ENCODE results near the gene RHO.

RHO gene

DNA sequence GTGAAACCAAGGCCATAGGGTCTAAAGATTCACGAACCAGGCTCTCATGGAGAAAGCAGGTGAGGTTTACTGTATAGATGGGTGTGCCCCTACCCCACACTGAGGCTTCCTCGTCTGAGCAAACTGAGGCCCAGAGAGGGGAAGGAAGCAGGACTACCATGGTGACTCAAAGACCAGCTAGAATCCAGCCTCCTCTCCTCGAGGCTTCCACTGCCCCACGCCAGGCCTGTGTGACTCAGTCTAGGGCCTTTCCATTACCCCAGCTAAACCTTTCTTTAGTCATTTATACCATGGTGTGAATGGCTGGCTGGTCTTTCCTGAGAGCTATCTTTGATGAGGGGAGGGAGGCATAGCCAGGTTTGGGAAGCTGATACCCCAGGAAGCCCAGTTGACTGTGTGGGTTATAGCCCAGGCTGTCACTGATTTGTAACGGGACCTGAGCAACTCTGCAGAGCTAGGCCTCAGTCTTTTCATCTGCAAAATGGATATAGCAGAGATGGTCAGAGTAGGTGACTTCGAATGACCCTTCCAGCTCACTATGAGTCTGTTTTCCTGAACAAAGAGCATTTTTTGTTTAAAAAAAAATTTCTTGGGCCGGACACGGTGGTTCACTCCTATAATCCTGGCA lies 3.0 kb upstream of the RHO start:
- Histone ChIP-seq H3K27ac (no peak overlapping the region), H3K9ac (ENCODE audit: insufficient read length) (no peak overlapping the region), H3K4me3 (no peak overlapping the region), H3K36me3 (ENCODE audit: insufficient read depth, low read length) (no peaks in the 10 kb centered on the region), H3K9me3 (ENCODE audit: low read depth, low read length) (no peaks in the 10 kb centered on the region)
- DNase-seq (ENCODE audit: low read depth, low spot score), result no peak
- TF ChIP-seq POLR2AphosphoS5 (IDR thresholded peaks at IDR 0.05; ENCODE audit: borderline replicate concordance, low read depth, low read length) (no peak), FOXP2 (optimal IDR thresholded peaks at IDR 0.05; ENCODE audit: control extremely low read depth, extremely low read length, insufficient read depth) (no peak), EZH2 (IDR thresholded peaks at IDR 0.05) (no peak)

DNA sequence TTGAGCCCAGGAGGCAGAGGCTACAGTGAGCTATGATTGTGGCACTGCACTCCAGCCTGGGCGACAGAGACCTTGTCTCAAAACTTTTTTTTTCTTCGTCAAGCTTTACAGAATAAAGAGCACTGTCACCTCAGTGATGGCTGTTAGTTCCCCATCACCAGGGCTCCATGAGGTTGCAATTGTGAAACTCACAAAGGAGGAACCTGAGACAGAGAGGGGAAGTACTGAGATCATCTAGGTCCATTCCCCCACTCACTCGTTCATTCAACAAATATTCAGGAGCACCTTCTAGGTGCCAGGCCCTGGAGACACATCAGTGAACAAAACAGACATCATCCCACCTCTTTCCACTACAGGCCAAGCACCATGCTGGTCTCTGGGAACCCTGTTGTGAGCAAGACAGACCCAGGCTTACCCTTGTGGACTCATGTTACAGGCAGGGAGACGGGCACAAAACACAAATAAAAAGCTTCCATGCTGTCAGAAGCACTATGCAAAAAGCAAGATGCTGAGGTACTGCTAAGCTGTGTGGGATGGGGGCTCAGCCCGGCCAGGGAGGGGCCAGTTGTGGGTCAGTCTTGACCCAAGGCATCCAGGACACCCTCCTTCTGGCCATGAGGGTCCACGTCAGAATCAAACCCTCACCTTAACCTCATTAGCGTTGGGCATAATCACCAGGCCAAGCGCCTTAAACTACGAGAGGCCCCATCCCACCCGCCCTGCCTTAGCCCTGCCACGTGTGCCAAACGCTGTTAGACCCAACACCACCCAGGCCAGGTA lies 2.1 kb upstream of the RHO start:
- no peak for TF ChIP-seq EZH2 (IDR thresholded peaks at IDR 0.05)
- no peak for TF ChIP-seq FOXP2 (optimal IDR thresholded peaks at IDR 0.05; ENCODE audit: control extremely low read depth, extremely low read length, insufficient read depth)
- TF ChIP-seq POLR2AphosphoS5 (IDR thresholded peaks at IDR 0.05; ENCODE audit: borderline replicate concordance, low read depth, low read length), result no peak
- Histone ChIP-seq H3K9ac (ENCODE audit: insufficient read length) (no peak overlapping the region), H3K27ac (no peak overlapping the region), H3K36me3 (ENCODE audit: insufficient read depth, low read length) (no peaks in the 10 kb centered on the region), H3K9me3 (ENCODE audit: low read depth, low read length) (no peaks in the 10 kb centered on the region), H3K4me3 (no peak overlapping the region)
- DNase-seq (ENCODE audit: low read depth, low spot score), result no peak

DNA sequence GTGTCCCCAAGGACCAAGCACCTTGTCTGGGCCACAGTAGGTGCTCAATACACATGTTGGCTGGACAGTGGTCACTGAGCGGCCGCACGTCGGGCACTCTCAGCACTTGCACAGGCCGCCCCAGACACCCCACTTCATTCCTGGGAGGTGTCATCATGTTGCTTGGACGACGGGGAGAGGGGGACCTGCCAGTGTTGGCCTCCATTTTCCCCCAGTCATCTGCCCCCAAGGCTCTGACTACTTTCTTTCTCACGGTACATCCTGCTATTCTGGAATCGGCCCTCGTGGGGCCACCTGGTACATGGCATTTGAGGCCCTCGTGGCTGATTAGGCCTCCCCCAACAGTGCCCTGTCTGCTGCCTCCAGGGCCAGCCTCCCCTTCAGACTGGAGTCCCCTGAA lies 1.2 kb upstream of the RHO start:
- TF ChIP-seq EZH2 (IDR thresholded peaks at IDR 0.05) (no peak), POLR2AphosphoS5 (IDR thresholded peaks at IDR 0.05; ENCODE audit: borderline replicate concordance, low read depth, low read length) (no peak), FOXP2 (optimal IDR thresholded peaks at IDR 0.05; ENCODE audit: control extremely low read depth, extremely low read length, insufficient read depth) (no peak)
- H3K4me3 ChIP-seq, result no peak overlapping the region
- H3K9me3 ChIP-seq (ENCODE audit: low read depth, low read length), result no peaks in the 10 kb centered on the region
- DNase-seq (ENCODE audit: low read depth, low spot score), result no peak
- H3K27ac ChIP-seq, result no peak overlapping the region
- H3K9ac ChIP-seq (ENCODE audit: insufficient read length), result no peak overlapping the region
- no peaks in the 10 kb centered on the region for H3K36me3 ChIP-seq (ENCODE audit: insufficient read depth, low read length)

DNA sequence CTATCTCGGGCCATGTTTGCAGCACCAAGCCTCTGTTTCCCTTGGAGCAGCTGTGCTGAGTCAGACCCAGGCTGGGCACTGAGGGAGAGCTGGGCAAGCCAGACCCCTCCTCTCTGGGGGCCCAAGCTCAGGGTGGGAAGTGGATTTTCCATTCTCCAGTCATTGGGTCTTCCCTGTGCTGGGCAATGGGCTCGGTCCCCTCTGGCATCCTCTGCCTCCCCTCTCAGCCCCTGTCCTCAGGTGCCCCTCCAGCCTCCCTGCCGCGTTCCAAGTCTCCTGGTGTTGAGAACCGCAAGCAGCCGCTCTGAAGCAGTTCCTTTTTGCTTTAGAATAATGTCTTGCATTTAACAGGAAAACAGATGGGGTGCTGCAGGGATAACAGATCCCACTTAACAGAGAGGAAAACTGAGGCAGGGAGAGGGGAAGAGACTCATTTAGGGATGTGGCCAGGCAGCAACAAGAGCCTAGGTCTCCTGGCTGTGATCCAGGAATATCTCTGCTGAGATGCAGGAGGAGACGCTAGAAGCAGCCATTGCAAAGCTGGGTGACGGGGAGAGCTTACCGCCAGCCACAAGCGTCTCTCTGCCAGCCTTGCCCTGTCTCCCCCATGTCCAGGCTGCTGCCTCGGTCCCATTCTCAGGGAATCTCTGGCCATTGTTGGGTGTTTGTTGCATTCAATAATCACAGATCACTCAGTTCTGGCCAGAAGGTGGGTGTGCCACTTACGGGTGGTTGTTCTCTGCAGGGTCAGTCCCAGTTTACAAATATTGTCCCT lies 1.2 kb downstream of the RHO start:
- Histone ChIP-seq H3K9ac (ENCODE audit: insufficient read length) (no peak overlapping the region), H3K36me3 (ENCODE audit: insufficient read depth, low read length) (no peaks in the 10 kb centered on the region), H3K4me3 (peak overlapping the region; percentile 36; the same call in 1 of the 2 replicates), H3K9me3 (ENCODE audit: low read depth, low read length) (no peaks in the 10 kb centered on the region), H3K27ac (0 out of 2 replicates have a peak overlapping the region, but pooled peaks have one; percentile 49)
- DNase-seq (ENCODE audit: low read depth, low spot score), result no peak
- no peak for TF ChIP-seq FOXP2 (optimal IDR thresholded peaks at IDR 0.05; ENCODE audit: control extremely low read depth, extremely low read length, insufficient read depth)
- no peak for TF ChIP-seq POLR2AphosphoS5 (IDR thresholded peaks at IDR 0.05; ENCODE audit: borderline replicate concordance, low read depth, low read length)
- TF ChIP-seq EZH2 (IDR thresholded peaks at IDR 0.05), result no peak

DNA sequence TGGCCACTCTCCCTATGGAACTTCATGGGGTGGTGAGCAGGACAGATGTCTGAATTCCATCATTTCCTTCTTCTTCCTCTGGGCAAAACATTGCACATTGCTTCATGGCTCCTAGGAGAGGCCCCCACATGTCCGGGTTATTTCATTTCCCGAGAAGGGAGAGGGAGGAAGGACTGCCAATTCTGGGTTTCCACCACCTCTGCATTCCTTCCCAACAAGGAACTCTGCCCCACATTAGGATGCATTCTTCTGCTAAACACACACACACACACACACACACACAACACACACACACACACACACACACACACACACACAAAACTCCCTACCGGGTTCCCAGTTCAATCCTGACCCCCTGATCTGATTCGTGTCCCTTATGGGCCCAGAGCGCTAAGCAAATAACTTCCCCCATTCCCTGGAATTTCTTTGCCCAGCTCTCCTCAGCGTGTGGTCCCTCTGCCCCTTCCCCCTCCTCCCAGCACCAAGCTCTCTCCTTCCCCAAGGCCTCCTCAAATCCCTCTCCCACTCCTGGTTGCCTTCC lies 1.9 kb downstream of the RHO start:
- Histone ChIP-seq H3K36me3 (ENCODE audit: insufficient read depth, low read length) (no peaks in the 10 kb centered on the region), H3K9me3 (ENCODE audit: low read depth, low read length) (no peaks in the 10 kb centered on the region), H3K27ac (0 out of 2 replicates have a peak overlapping the region, but pooled peaks have one; percentile 49), H3K9ac (ENCODE audit: insufficient read length) (no peak overlapping the region), H3K4me3 (peak overlapping the region; percentile 36; the same call in 1 of the 2 replicates)
- no peak for TF ChIP-seq EZH2 (IDR thresholded peaks at IDR 0.05)
- TF ChIP-seq POLR2AphosphoS5 (IDR thresholded peaks at IDR 0.05; ENCODE audit: borderline replicate concordance, low read depth, low read length), result no peak
- no peak for TF ChIP-seq FOXP2 (optimal IDR thresholded peaks at IDR 0.05; ENCODE audit: control extremely low read depth, extremely low read length, insufficient read depth)
- no peak for DNase-seq (ENCODE audit: low read depth, low spot score)

DNA sequence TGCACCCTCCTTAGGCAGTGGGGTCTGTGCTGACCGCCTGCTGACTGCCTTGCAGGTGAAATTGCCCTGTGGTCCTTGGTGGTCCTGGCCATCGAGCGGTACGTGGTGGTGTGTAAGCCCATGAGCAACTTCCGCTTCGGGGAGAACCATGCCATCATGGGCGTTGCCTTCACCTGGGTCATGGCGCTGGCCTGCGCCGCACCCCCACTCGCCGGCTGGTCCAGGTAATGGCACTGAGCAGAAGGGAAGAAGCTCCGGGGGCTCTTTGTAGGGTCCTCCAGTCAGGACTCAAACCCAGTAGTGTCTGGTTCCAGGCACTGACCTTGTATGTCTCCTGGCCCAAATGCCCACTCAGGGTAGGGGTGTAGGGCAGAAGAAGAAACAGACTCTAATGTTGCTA lies 2.4 kb downstream of the RHO start:
- Histone ChIP-seq H3K36me3 (ENCODE audit: insufficient read depth, low read length) (no peaks in the 10 kb centered on the region), H3K9ac (ENCODE audit: insufficient read length) (no peak overlapping the region), H3K9me3 (ENCODE audit: low read depth, low read length) (no peaks in the 10 kb centered on the region), H3K27ac (no peak overlapping the region), H3K4me3 (peak overlapping the region; percentile 19; the same call in 1 of the 2 replicates)
- no peak for DNase-seq (ENCODE audit: low read depth, low spot score)
- TF ChIP-seq FOXP2 (optimal IDR thresholded peaks at IDR 0.05; ENCODE audit: control extremely low read depth, extremely low read length, insufficient read depth) (no peak), POLR2AphosphoS5 (IDR thresholded peaks at IDR 0.05; ENCODE audit: borderline replicate concordance, low read depth, low read length) (no peak), EZH2 (IDR thresholded peaks at IDR 0.05) (no peak)

- Histone ChIP-seq H3K9me3 (ENCODE audit: low read depth, low read length) (no peaks in the 10 kb centered on the region), H3K36me3 (ENCODE audit: insufficient read depth, low read length) (no peaks in the 10 kb centered on the region), H3K27ac (no peak overlapping the region), H3K9ac (ENCODE audit: insufficient read length) (no peak overlapping the region), H3K4me3 (no peak overlapping the region)
- TF ChIP-seq POLR2AphosphoS5 (IDR thresholded peaks at IDR 0.05; ENCODE audit: borderline replicate concordance, low read depth, low read length), result no peak
- TF ChIP-seq EZH2 (IDR thresholded peaks at IDR 0.05), result no peak
- TF ChIP-seq FOXP2 (optimal IDR thresholded peaks at IDR 0.05; ENCODE audit: control extremely low read depth, extremely low read length, insufficient read depth), result no peak
- DNase-seq (ENCODE audit: low read depth, low spot score), result no peak
Observed at GRCh38 chr3:129531699-129532098, 3.3 kb downstream of the RHO start.

GRCh38 chr3:129532261-129532660 lies 3.8 kb downstream of the RHO start:
- no peak overlapping the region for H3K27ac ChIP-seq
- DNase-seq (ENCODE audit: low read depth, low spot score), result no peak
- no peaks in the 10 kb centered on the region for H3K36me3 ChIP-seq (ENCODE audit: insufficient read depth, low read length)
- no peak overlapping the region for H3K9ac ChIP-seq (ENCODE audit: insufficient read length)
- H3K9me3 ChIP-seq (ENCODE audit: low read depth, low read length), result no peaks in the 10 kb centered on the region
- TF ChIP-seq POLR2AphosphoS5 (IDR thresholded peaks at IDR 0.05; ENCODE audit: borderline replicate concordance, low read depth, low read length), result no peak
- no peak for TF ChIP-seq FOXP2 (optimal IDR thresholded peaks at IDR 0.05; ENCODE audit: control extremely low read depth, extremely low read length, insufficient read depth)
- TF ChIP-seq EZH2 (IDR thresholded peaks at IDR 0.05), result no peak
- H3K4me3 ChIP-seq, result no peak overlapping the region
